OCI-LY7 (cell line): ENCODE results near the gene PARP12. TPM values are rescaled to one million over a fixed set of nuclear protein-coding genes. Genes with fewer than 3 reads are reported as not detected.

Experiments used
- BruUV-seq: library from RNA; stranded (reverse); fragments of 400-500 nt; replicated peaks from 2 replicates; lab custom pipeline; 2021; lab: Mats Ljungman, UMichigan
- CTCF ChIA-PET: fragments of 300-600 bp; sonication (Branson Sonifier 250); formaldehyde crosslinking; loops from one replicate; lab custom pipeline; 2022; ENCODE audit warnings: antibody characterized with exemption; ENCODE audit not compliant: unreplicated experiment; lab: Charles Lee
- POLR2A ChIA-PET: fragments of 300-600 bp; sonication (Branson Sonifier 250); formaldehyde crosslinking; loops from one replicate; lab custom pipeline; 2022; ENCODE audit warnings: antibody characterized with exemption; lab: Charles Lee
- DNase-seq: peaks from one replicate; pipeline ENCODE4 v3.0.0-alpha.2; 2015; ENCODE audit warnings: low spot score
- H2AFZ ChIP-seq: fragments of 200-600 bp; sonication (generic), shearing (Covaris generic); 2 replicates; pipeline ENCODE4 v1.6.1; 2014; ENCODE audit warnings: mild to moderate bottlenecking, antibody characterized with exemption, low read length, moderate library complexity
- H3K27ac ChIP-seq: fragments of 200-600 bp; sonication (generic); 2 replicates; pipeline ENCODE4 v1.5.1; 2014; ENCODE audit warnings: mixed run types, low read depth, mild to moderate bottlenecking, moderate library complexity, low read length, inconsistent platforms; ENCODE audit not compliant: poor library complexity, severe bottlenecking
- H3K36me3 ChIP-seq: fragments of 200-600 bp; sonication (generic); 2 replicates; pipeline ENCODE4 v1.6.1; 2014; ENCODE audit warnings: mild to moderate bottlenecking, antibody characterized with exemption, low read length, moderate library complexity, mixed read lengths; ENCODE audit not compliant: insufficient read depth
- H3K4me1 ChIP-seq: fragments of 200-600 bp; sonication (generic); 2 replicates; pipeline ENCODE4 v1.5.1; 2014; ENCODE audit warnings: mild to moderate bottlenecking, low read length; ENCODE audit not compliant: insufficient read depth, poor library complexity, severe bottlenecking
- H3K4me2 ChIP-seq: fragments of 200-600 bp; sonication (generic); 2 replicates; pipeline ENCODE4 v1.6.1; 2014; ENCODE audit warnings: mild to moderate bottlenecking, low read length
- H3K4me3 ChIP-seq: fragments of 200-600 bp; sonication (generic); 2 replicates; pipeline ENCODE4 v1.5.1; 2014; ENCODE audit warnings: mild to moderate bottlenecking, low read depth, low read length; ENCODE audit not compliant: poor library complexity, severe bottlenecking
- H3K79me2 ChIP-seq: fragments of 200-600 bp; sonication (generic); 2 replicates; pipeline ENCODE4 v1.6.1; 2016; ENCODE audit warnings: low read depth, mild to moderate bottlenecking, low read length, moderate library complexity, mixed read lengths; ENCODE audit not compliant: insufficient read depth
- H3K9me2 ChIP-seq: fragments of 200-600 bp; sonication (generic); 2 replicates; pipeline ENCODE4 v1.6.1; 2016; ENCODE audit warnings: mild to moderate bottlenecking, low read length, mixed read lengths; ENCODE audit not compliant: insufficient read depth
- H3K9me3 ChIP-seq: fragments of 200-600 bp; sonication (generic); 2 replicates; pipeline ENCODE4 v1.6.1; 2014; ENCODE audit warnings: mild to moderate bottlenecking, mixed run types, low read length, mixed read lengths
- H4K20me1 ChIP-seq: fragments of 200-600 bp; sonication (generic); 2 replicates; pipeline ENCODE4 v1.6.1; 2014; ENCODE audit warnings: mild to moderate bottlenecking, antibody characterized with exemption, low read length, moderate library complexity, mixed read lengths; ENCODE audit not compliant: insufficient read depth
- EZH2phosphoT487 ChIP-seq: fragments of 200-600 bp; sonication (generic); IDR thresholded peaks from 2 replicates; pipeline ENCODE4 v1.6.1; 2018; ENCODE audit warnings: low read depth, borderline replicate concordance, mild to moderate bottlenecking, mixed run types, antibody characterized with exemption, low read length, moderate library complexity, mixed read lengths
- intact Hi-C: fragments of 100-400 bp; cut with micrococcal nuclease; formaldehyde crosslinking; loops from one replicate; pipeline ENCODE4 v1.10.0; 2022; ENCODE audit not compliant: unreplicated experiment
- total RNA-seq, 2 experiments: library from RNA; depleted of rRNA in 1 of 2; stranded (reverse); fragments of >200 nt in 1 of 2; shearing (Covaris generic) in 1 of 2; gene quantifications; 2 replicates each; pipeline ENCODE4 v1.2.3, GENCODE V29; 2014 to 2022
- TF ChIP-seq, protein P1 (sequence below): fragments of 200-600 bp; sonication (generic); conservative IDR thresholded peaks from 2 replicates; pipeline ENCODE4 v1.5.1; 2014; ENCODE audit warnings: mild to moderate bottlenecking, antibody characterized with exemption, low read length, moderate library complexity, mixed read lengths

Gene PARP12
- total RNA-seq, 2 experiments from 2014 or later = 6.5 to 12.5 TPM

DNA sequence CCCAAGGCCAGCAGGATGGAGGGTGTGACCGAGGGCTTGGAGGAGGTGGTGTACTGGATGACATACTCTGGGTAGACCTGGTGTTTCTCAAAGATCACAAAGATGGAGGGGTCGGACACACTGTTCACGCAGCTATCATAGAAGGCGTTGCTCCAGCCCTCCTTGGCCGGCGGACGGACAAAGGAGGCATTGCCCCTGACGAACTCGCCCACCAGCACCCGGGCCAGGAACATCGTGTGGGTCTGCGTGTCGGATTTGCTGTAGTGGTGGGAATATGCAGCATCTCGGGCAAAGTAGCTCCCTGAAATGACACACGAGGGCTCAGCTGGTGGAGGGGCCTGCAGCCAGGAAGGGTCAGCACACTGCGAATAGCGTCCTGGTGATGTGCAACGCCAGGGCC, 38.2 kb downstream of the PARP12 start:
- no peaks in the 10 kb centered on the region for H4K20me1 ChIP-seq
- ChIA-PET POLR2A (no interaction called here), CTCF (no interaction called here)
- TF ChIP-seq, protein P1, sequence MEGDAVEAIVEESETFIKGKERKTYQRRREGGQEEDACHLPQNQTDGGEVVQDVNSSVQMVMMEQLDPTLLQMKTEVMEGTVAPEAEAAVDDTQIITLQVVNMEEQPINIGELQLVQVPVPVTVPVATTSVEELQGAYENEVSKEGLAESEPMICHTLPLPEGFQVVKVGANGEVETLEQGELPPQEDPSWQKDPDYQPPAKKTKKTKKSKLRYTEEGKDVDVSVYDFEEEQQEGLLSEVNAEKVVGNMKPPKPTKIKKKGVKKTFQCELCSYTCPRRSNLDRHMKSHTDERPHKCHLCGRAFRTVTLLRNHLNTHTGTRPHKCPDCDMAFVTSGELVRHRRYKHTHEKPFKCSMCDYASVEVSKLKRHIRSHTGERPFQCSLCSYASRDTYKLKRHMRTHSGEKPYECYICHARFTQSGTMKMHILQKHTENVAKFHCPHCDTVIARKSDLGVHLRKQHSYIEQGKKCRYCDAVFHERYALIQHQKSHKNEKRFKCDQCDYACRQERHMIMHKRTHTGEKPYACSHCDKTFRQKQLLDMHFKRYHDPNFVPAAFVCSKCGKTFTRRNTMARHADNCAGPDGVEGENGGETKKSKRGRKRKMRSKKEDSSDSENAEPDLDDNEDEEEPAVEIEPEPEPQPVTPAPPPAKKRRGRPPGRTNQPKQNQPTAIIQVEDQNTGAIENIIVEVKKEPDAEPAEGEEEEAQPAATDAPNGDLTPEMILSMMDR = no peak
- no peak for TF ChIP-seq EZH2phosphoT487
- BruUV-seq = no TSS peak
- no peaks in the 10 kb centered on the region for H3K4me1 ChIP-seq
- H3K27ac ChIP-seq = no peak overlapping the region
- no peaks in the 10 kb centered on the region for H3K36me3 ChIP-seq
- intact Hi-C loops = no loop called here
- DNase-seq = no peak
- no peaks in the 10 kb centered on the region for H3K9me2 ChIP-seq
- H3K79me2 ChIP-seq = no peaks in the 10 kb centered on the region
- no peak overlapping the region for H3K4me2 ChIP-seq
- no peaks in the 10 kb centered on the region for H3K9me3 ChIP-seq
- H3K4me3 ChIP-seq = no peak overlapping the region
- no peak overlapping the region for H2AFZ ChIP-seq

DNA sequence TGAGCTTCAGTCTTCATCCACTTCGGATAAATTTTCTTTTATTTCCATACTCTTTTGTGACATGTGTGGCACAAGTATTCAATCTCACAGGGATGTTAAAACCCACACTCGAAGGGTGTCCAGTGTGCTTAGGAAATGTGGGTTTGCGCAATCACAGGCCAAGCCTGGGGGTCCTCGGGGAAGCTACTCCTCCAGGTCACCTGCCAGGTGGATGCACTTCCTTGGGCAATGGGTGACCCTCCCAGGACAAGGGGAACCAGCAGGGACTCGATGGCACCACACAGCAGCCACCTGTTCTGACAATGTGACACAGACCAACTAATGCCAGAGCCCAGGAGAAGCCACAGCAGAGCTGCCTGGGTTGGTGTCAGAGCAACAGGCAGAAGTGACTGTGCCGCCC, 39.0 kb downstream of the PARP12 start:
- H3K27ac ChIP-seq = no peak overlapping the region
- no peak overlapping the region for H3K4me2 ChIP-seq
- no peak overlapping the region for H3K4me3 ChIP-seq
- H4K20me1 ChIP-seq = no peaks in the 10 kb centered on the region
- no peaks in the 10 kb centered on the region for H3K9me2 ChIP-seq
- H3K9me3 ChIP-seq = no peaks in the 10 kb centered on the region
- intact Hi-C loops = no loop called here
- H2AFZ ChIP-seq = no peak overlapping the region
- ChIA-PET CTCF (no interaction called here), POLR2A (no interaction called here)
- no peaks in the 10 kb centered on the region for H3K4me1 ChIP-seq
- TF ChIP-seq, protein P1 = no peak
- TF ChIP-seq EZH2phosphoT487 = no peak
- no peaks in the 10 kb centered on the region for H3K36me3 ChIP-seq
- BruUV-seq = no TSS peak
- no peak for DNase-seq
- no peaks in the 10 kb centered on the region for H3K79me2 ChIP-seq

DNA sequence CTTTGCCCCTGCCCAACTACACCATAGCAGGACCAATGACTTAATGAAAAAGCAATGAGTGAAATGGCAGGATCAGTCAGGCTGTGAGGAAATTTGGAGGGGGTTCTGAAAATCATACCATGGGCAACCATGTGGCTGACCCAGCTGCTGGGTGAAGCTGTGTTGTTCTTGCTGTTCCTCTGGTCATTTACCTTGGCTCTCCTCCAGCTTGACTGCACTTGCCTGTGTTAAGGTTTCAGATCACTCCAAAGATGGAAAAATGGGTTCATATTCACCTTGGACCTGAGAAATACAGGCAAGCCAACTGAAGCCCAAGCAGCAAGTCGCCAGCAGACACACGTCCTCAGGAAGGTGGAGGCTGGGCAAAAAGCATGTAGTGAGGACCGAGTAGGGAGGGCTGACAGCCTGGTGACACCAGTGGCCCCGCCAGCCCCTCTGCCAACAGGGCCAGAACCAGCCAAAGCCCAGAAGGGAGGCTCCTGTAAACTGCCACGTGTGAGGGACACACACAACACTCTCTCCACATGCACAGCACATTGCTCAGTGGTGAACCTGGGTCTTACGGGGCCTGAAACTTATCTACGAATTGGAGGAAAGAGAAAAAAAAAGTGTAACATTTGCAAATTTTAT, 40.1 kb downstream of the PARP12 start:
- Histone ChIP-seq H3K4me3 (no peak overlapping the region), H3K27ac (no peak overlapping the region), H3K9me2 (no peaks in the 10 kb centered on the region), H4K20me1 (no peaks in the 10 kb centered on the region), H3K79me2 (no peaks in the 10 kb centered on the region), H2AFZ (no peak overlapping the region), H3K9me3 (no peaks in the 10 kb centered on the region), H3K4me1 (no peaks in the 10 kb centered on the region), H3K4me2 (no peak overlapping the region), H3K36me3 (no peaks in the 10 kb centered on the region)
- ChIA-PET CTCF (interaction anchor here (0.6 kb wide), 1 partner anchor 606 kb away, joined by 3 read pairs; no protein-coding TSS in a partner anchor), POLR2A (no interaction called here)
- DNase-seq = no peak
- no TSS peak for BruUV-seq
- intact Hi-C loops = no loop called here
- no peak for TF ChIP-seq EZH2phosphoT487
- TF ChIP-seq, protein P1 = no peak
